A549 (cell line): Measurements from ENCODE around the gene HECTD4. TPM values are rescaled to one million over a fixed set of nuclear protein-coding genes. Genes with fewer than 3 reads are reported as not detected.

Source experiments
- ATAC-seq, 2 experiments: fragments of 200-7000 bp in 1 of 2; fragments of >200 bp in 1 of 2; cut with Nextera tagmentation in 1 of 2; cut with Tn5 transposase in 1 of 2; 3 replicates each; pipeline versions ENCODE4 v1.8.0 to v1.9.1; 2018 to 2020; ENCODE audit warnings: mild to moderate bottlenecking in 1 of 2, moderate library complexity in 1 of 2
- CTCF ChIA-PET: fragments of 300-600 bp; sonication (Branson Sonifier 250); formaldehyde crosslinking; extraction: SDS; loops from one replicate; lab custom pipeline; 2021; ENCODE audit warnings: antibody characterized with exemption, inconsistent platforms; lab: Yijun Ruan, JAX
- POLR2A ChIA-PET: fragments of 350-600 bp; formaldehyde crosslinking; extraction: SDS; loops from one replicate; lab custom pipeline; 2021; ENCODE audit warnings: antibody characterized with exemption, inconsistent platforms; lab: Yijun Ruan, JAX
- DNase-seq, 2 experiments: peaks; one replicate each; pipeline versions ENCODE4 v3.0.0 to v3.0.0-alpha.2; 2011 to 2016; ENCODE audit warnings: low read depth in 1 of 2, low spot score in 1 of 2
- FAIRE-seq: peaks from 2 replicates; lab custom pipeline; 2011; peaks lifted over from hg19 to GRCh38; lab: Jason Lieb, UNC
- H3K27ac ChIP-seq, 2 experiments: fragments of >200 bp; sonication (Bioruptor Twin); formaldehyde crosslinking; 3 replicates each; pipeline ENCODE4 v1.5.1; 2016 to 2017
- H3K4me1 ChIP-seq: fragments of >200 bp; sonication (Bioruptor Twin); formaldehyde crosslinking; 3 replicates; pipeline ENCODE4 v1.6.1; 2016
- H3K4me2 ChIP-seq: fragments of >200 bp; sonication (Bioruptor Twin); formaldehyde crosslinking; 3 replicates; pipeline ENCODE4 v1.6.1; 2016
- H3K4me3 ChIP-seq: fragments of >200 bp; sonication (Bioruptor Twin); formaldehyde crosslinking; 3 replicates; pipeline ENCODE4 v1.5.1; 2016
- H3K9me3 ChIP-seq: fragments of >200 bp; sonication (Bioruptor Twin); formaldehyde crosslinking; 3 replicates; pipeline ENCODE4 v1.6.1; 2016
- CBX2 ChIP-seq: fragments of 200-600 bp; sonication (generic); IDR thresholded peaks from 2 replicates; pipeline ENCODE4 v1.6.1; 2016; ENCODE audit warnings: low read depth, mild to moderate bottlenecking, borderline replicate concordance
- CHD4 ChIP-seq: fragments of 200-600 bp; sonication (generic); IDR thresholded peaks from 2 replicates; pipeline ENCODE4 v1.6.1; 2016; ENCODE audit warnings: antibody characterized with exemption, mild to moderate bottlenecking, borderline replicate concordance
- EP300 ChIP-seq, 2 experiments: fragments of >200 bp; sonication (Bioruptor Twin); formaldehyde crosslinking; IDR thresholded peaks; 2 replicates in 1 of 2; 3 replicates in 1 of 2; pipeline ENCODE4 v1.6.1; 2016 to 2017
- FOSB ChIP-seq: fragments of 250-450 bp; sonication (Bioruptor Pico); IDR thresholded peaks from 2 replicates; pipeline ENCODE4 v1.5.0; 2020; ENCODE audit warnings: mild to moderate bottlenecking, moderate library complexity
- HDAC2 ChIP-seq: fragments of 200-600 bp; sonication (generic); IDR thresholded peaks from 2 replicates; pipeline ENCODE4 v1.6.1; 2016
- HOXA7 ChIP-seq: fragments of 250-450 bp; sonication (Bioruptor Pico); IDR thresholded peaks from 2 replicates; pipeline ENCODE4 v1.5.0; 2020; ENCODE audit warnings: mild to moderate bottlenecking, moderate library complexity
- HOXB5 ChIP-seq: fragments of 250-450 bp; sonication (Bioruptor Pico); IDR thresholded peaks from 2 replicates; pipeline ENCODE4 v1.5.0; 2020; ENCODE audit warnings: mild to moderate bottlenecking, moderate library complexity
- JUN ChIP-seq, 2 experiments: fragments of >200 bp; sonication (Bioruptor Twin); formaldehyde crosslinking; IDR thresholded peaks; 2 replicates in 1 of 2; 3 replicates in 1 of 2; pipeline ENCODE4 v1.6.1; 2016 to 2017
- KDM5A ChIP-seq: fragments of 200-600 bp; sonication (generic); IDR thresholded peaks from 2 replicates; pipeline ENCODE4 v1.6.1; 2016; ENCODE audit warnings: antibody characterized with exemption, mild to moderate bottlenecking
- MAFK ChIP-seq: fragments of 450-650 bp; IDR thresholded peaks from 2 replicates; pipeline ENCODE4 v1.6.1; 2014; ENCODE audit not compliant: partially characterized antibody
- NR3C1 ChIP-seq: fragments of >200 bp; sonication (Bioruptor Twin); formaldehyde crosslinking; IDR thresholded peaks from 3 replicates; pipeline ENCODE4 v1.6.1; 2017
- PBX3 ChIP-seq: IDR thresholded peaks from 2 replicates; pipeline ENCODE4 v1.6.1; 2012
- RAD21 ChIP-seq, 2 experiments: fragments of >200 bp in 1 of 2; sonication (Bioruptor Twin) in 1 of 2; formaldehyde crosslinking in 1 of 2; IDR thresholded peaks in 1 of 2; conservative IDR thresholded peaks in 1 of 2; 2 replicates in 1 of 2; 3 replicates in 1 of 2; pipeline ENCODE4 v1.6.1; 2012 to 2018; ENCODE audit warnings: inconsistent platforms in 1 of 2
- REST ChIP-seq: fragments of 200-600 bp; sonication (generic); IDR thresholded peaks from 2 replicates; pipeline ENCODE4 v1.6.1; 2016; ENCODE audit warnings: antibody characterized with exemption, mild to moderate bottlenecking, moderate library complexity
- SMC3 ChIP-seq: fragments of >200 bp; sonication (Bioruptor Twin); formaldehyde crosslinking; IDR thresholded peaks from 3 replicates; pipeline ENCODE4 v1.6.1; 2018; ENCODE audit warnings: inconsistent platforms
- ZNF302 ChIP-seq: fragments of 250-450 bp; sonication (Bioruptor Pico); IDR thresholded peaks from 2 replicates; pipeline ENCODE4 v1.9.0; 2021; ENCODE audit warnings: inconsistent platforms, mild to moderate bottlenecking, moderate library complexity
- ZSCAN20 ChIP-seq: fragments of 250-450 bp; sonication (Bioruptor Pico); IDR thresholded peaks from 2 replicates; pipeline ENCODE4 v1.8.0; 2022; ENCODE audit warnings: mild to moderate bottlenecking, moderate library complexity
- WGBS: methylation state at CpG from one replicate; pipeline ENCODE4 v1.1.6; 2017; ENCODE audit errors: missing lambda C conversion rate; 5-methylcytosine and 5-hydroxymethylcytosine counted together
- polyA plus RNA-seq, 4 experiments: library from polyadenylated mRNA; depleted of rRNA in 3 of 4; stranded (reverse); fragments of >200 nt; fragmentation: RNase III in 1 of 4; extraction: RNeasy Plus Mini Kit Qiagen cat#74134 plus additional on column Dnase treatment in 1 of 4; gene quantifications; 2 replicates in 3 of 4; 3 replicates in 1 of 4; pipeline ENCODE4 v1.2.3, GENCODE V29; 2011 to 2017
- TF ChIP-seq, protein P1 (sequence below): fragments of >200 bp; sonication (Bioruptor Twin); formaldehyde crosslinking; IDR thresholded peaks from 3 replicates; pipeline ENCODE4 v1.6.1; 2016
- TF ChIP-seq, protein P2 (sequence below): IDR thresholded peaks from 2 replicates; pipeline ENCODE4 v1.6.1; 2012

Gene HECTD4
- polyA plus RNA-seq, 2 of the 4 experiments (the other 2 are of a cell fraction): 9.9 to 14.7 TPM

DNA sequence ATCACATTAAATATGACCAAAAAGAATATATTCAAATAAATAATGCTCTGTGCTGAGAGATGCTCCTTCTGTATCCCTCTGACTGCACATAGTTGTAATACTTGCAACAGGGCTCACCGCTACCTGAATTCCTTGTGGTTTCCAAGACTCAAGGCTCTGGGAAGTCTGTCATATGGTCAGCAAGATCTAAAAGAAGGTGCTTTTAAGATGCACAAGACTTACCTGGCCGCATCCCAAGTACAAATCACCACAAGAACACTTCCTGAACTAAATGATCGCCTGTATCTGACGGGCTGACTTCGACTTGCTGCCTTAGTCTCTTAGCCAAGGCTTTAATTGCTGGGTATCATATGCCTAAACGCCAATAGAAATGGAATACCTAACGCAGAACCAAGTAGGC lies 67.2 kb downstream of the HECTD4 start:
- ATAC-seq (no peak), DNase-seq (no peak), FAIRE-seq (no peak)
- Histone ChIP-seq H3K27ac (no peak overlapping the region), H3K9me3 (no peaks in the 10 kb centered on the region), H3K4me3 (no peak overlapping the region), H3K4me2 (no peak overlapping the region), H3K4me1 (no peaks in the 10 kb centered on the region)
- TF ChIP-seq HOXB5 (no peak), CHD4 (no peak), ZSCAN20 (no peak), SMC3 (no peak), NR3C1 (no peak), HDAC2 (no peak), MAFK (no peak), RAD21 (conservative IDR thresholded peaks at IDR 0.05 in 1 of 2, IDR thresholded peaks at IDR 0.05 in 1 of 2) (no peak), REST (no peak)
- POLR2A ChIA-PET: no interaction called here
- WGBS: 95% methylated on average over 7 of the region's 7 CpGs
- CTCF ChIA-PET: no interaction called here

GRCh38 chr12:112309797-112310196 lies 72.4 kb downstream of the HECTD4 start:
- POLR2A ChIA-PET: interaction anchor here (0.5 kb wide), 1 partner anchor 89 kb away, joined by 3 read pairs; no protein-coding TSS in a partner anchor
- FAIRE-seq (no peak), ATAC-seq (no peak), DNase-seq (no peak)
- CTCF ChIA-PET: interaction anchor here (0.6 to 2.2 kb wide), 2 partner anchors 14 to 77 kb away, joined by 3 to 6 read pairs; no protein-coding TSS in a partner anchor
- Histone ChIP-seq H3K27ac (no peak overlapping the region), H3K4me3 (no peak overlapping the region), H3K4me1 (no peaks in the 10 kb centered on the region), H3K9me3 (no peaks in the 10 kb centered on the region), H3K4me2 (no peak overlapping the region)
- no peak for TF ChIP-seq EP300 (IDR thresholded peaks at IDR 0.05)
- no peak for TF ChIP-seq PBX3
- TF ChIP-seq HDAC2: no peak
- TF ChIP-seq HOXA7 (CRISPR knock-in tag): no peak
- TF ChIP-seq FOSB (CRISPR knock-in tag): no peak
- TF ChIP-seq ZNF302 (CRISPR knock-in tag): no peak
- no peak for TF ChIP-seq KDM5A
- TF ChIP-seq RAD21 (conservative IDR thresholded peaks at IDR 0.05 in 1 of 2, IDR thresholded peaks at IDR 0.05 in 1 of 2): no peak
- TF ChIP-seq, protein P1, sequence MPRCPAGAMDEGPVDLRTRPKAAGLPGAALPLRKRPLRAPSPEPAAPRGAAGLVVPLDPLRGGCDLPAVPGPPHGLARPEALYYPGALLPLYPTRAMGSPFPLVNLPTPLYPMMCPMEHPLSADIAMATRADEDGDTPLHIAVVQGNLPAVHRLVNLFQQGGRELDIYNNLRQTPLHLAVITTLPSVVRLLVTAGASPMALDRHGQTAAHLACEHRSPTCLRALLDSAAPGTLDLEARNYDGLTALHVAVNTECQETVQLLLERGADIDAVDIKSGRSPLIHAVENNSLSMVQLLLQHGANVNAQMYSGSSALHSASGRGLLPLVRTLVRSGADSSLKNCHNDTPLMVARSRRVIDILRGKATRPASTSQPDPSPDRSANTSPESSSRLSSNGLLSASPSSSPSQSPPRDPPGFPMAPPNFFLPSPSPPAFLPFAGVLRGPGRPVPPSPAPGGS: no peak
- TF ChIP-seq, protein P2, sequence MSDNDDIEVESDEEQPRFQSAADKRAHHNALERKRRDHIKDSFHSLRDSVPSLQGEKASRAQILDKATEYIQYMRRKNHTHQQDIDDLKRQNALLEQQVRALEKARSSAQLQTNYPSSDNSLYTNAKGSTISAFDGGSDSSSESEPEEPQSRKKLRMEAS: no peak
- TF ChIP-seq REST: no peak
- TF ChIP-seq JUN (IDR thresholded peaks at IDR 0.05): no peak
- no peak for TF ChIP-seq CBX2
- 85% methylated on average over 2 of the region's 2 CpGs for WGBS
